H1 (cell line): ENCODE data around the gene WBP11.

Experiments used
- EZH2 ChIP-seq: fragments of 200-600 bp; sonication (generic); IDR thresholded peaks from 2 replicates; pipeline ENCODE4 v1.7.1; 2012; ENCODE audit warnings: low read depth, mild to moderate bottlenecking, moderate library complexity, low read length, inconsistent platforms; ENCODE audit not compliant: severe bottlenecking
- KDM1A ChIP-seq: fragments of 200-600, 300-600 bp; sonication (generic); IDR thresholded peaks from 2 replicates; pipeline ENCODE4 v1.7.1; 2016; ENCODE audit warnings: mild to moderate bottlenecking, low read length, borderline replicate concordance
- SP1 ChIP-seq: IDR thresholded peaks from 2 replicates; pipeline ENCODE4 v1.6.1; 2011; ENCODE audit warnings: low read depth, low read length
- TF ChIP-seq, protein P1 (sequence below), 3 experiments: IDR thresholded peaks; 1 replicate in 2 of 3; 2 replicates in 1 of 3; pipeline versions ENCODE4 v1.5.1 to v1.6.1; 2011; ENCODE audit warnings: low read length in 3 of 3, mild to moderate bottlenecking in 3 of 3, inconsistent platforms in 2 of 3, low read depth in 1 of 3, moderate library complexity in 1 of 3; ENCODE audit not compliant: insufficient read depth in 1 of 3; ENCODE audit errors: control extremely low read depth in 1 of 3

DNA sequence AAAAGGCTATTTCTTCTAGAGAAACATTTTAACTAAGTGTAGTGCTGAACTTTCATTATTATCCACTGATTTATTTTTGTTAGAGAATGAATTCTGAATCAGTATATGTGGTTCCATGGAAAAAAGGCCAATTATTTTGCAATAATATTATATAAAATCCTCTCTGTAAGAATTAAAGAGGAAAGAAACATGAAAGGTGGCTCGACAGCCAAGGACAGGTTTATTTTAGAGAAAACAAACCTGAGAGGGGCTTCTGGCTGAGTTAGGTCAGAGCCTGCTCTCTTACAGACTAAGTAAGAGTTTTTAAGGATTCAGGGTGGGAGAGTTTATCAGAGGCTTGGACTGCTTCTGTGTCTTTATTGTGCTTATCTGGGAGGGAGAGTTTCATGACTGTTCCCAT is 60.2 kb downstream of the WBP11 start:
- TF ChIP-seq SP1 (no peak), KDM1A (no peak), EZH2 (no peak)
- TF ChIP-seq, protein P1, sequence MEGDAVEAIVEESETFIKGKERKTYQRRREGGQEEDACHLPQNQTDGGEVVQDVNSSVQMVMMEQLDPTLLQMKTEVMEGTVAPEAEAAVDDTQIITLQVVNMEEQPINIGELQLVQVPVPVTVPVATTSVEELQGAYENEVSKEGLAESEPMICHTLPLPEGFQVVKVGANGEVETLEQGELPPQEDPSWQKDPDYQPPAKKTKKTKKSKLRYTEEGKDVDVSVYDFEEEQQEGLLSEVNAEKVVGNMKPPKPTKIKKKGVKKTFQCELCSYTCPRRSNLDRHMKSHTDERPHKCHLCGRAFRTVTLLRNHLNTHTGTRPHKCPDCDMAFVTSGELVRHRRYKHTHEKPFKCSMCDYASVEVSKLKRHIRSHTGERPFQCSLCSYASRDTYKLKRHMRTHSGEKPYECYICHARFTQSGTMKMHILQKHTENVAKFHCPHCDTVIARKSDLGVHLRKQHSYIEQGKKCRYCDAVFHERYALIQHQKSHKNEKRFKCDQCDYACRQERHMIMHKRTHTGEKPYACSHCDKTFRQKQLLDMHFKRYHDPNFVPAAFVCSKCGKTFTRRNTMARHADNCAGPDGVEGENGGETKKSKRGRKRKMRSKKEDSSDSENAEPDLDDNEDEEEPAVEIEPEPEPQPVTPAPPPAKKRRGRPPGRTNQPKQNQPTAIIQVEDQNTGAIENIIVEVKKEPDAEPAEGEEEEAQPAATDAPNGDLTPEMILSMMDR (IDR thresholded peaks at IDR 0.05; ENCODE audit: control extremely low read depth in 1 of 3, insufficient read depth in 1 of 3, low read depth in 1 of 3, low read length in 3 of 3) = no peak
